Measurements from ENCODE around the gene LRRC25. TPM values are rescaled to one million over a fixed set of nuclear protein-coding genes. Genes with fewer than 3 reads are reported as not detected.
"Not testable (repeated sequence)": the region's sequence is repeated elsewhere in the genome, so short reads cannot be mapped to it uniquely, and the experiment has no call there.

Gene LRRC25
- total and polyA plus RNA-seq, 9 donors, result 1.2 to 2.4 (median 1.5) TPM

- 0% methylated on average over 26 of the region's 53 CpGs for WGBS (ENCODE audit: insufficient coverage)
- no peaks in the 10 kb centered on the region for H3K9me3 ChIP-seq (replicated peaks; ENCODE audit: control insufficient read depth, low read depth, low read length)
- H3K27ac ChIP-seq (ENCODE audit: low read length), result peak overlapping the region; percentile 100
- DNase-seq, result peak; percentile 97
- H3K4me3 ChIP-seq (ENCODE audit: low read length), result peak overlapping the region; percentile 29
- peaks cover 1% of the 10 kb centered on the region for H3K36me3 ChIP-seq (ENCODE audit: control insufficient read depth, insufficient read depth, low read length)
- peaks cover 2% of the 10 kb centered on the region for H3K27me3 ChIP-seq (ENCODE audit: control insufficient read depth, insufficient read depth, low read length)
- H3K4me1 ChIP-seq (ENCODE audit: control insufficient read depth, insufficient read depth, low read length), result peaks cover 75% of the 10 kb centered on the region
These were observed 20.0 kb upstream of the LRRC25 start for GRCh38 chr19:18417250-18418028.

GRCh38 chr19:18416778-18417249, 19.4 kb upstream of the LRRC25 start:
- Histone ChIP-seq H3K9me3 (replicated peaks; ENCODE audit: control insufficient read depth, low read depth, low read length) (no peaks in the 10 kb centered on the region), H3K4me3 (ENCODE audit: low read length) (peak overlapping the region; percentile 29), H3K36me3 (ENCODE audit: control insufficient read depth, insufficient read depth, low read length) (no peaks in the 10 kb centered on the region), H3K27me3 (ENCODE audit: control insufficient read depth, insufficient read depth, low read length) (peaks cover 2% of the 10 kb centered on the region), H3K27ac (ENCODE audit: low read length) (peak overlapping the region; percentile 100), H3K4me1 (ENCODE audit: control insufficient read depth, insufficient read depth, low read length) (peaks cover 70% of the 10 kb centered on the region)
- 0% methylated on average over 42 of the region's 44 CpGs for WGBS (ENCODE audit: insufficient coverage)
- peak; percentile 98 for DNase-seq

GRCh38 chr19:18415178-18415867, 17.9 kb upstream of the LRRC25 start:
- H3K27ac ChIP-seq (ENCODE audit: low read length), result peak overlapping the region; percentile 100
- H3K27me3 ChIP-seq (ENCODE audit: control insufficient read depth, insufficient read depth, low read length), result peaks cover 2% of the 10 kb centered on the region
- 2% methylated on average over 15 of the region's 25 CpGs for WGBS (ENCODE audit: insufficient coverage)
- peak overlapping the region; percentile 34 for H3K4me3 ChIP-seq (ENCODE audit: low read length)
- peaks cover 58% of the 10 kb centered on the region for H3K4me1 ChIP-seq (ENCODE audit: control insufficient read depth, insufficient read depth, low read length)
- no peaks in the 10 kb centered on the region for H3K9me3 ChIP-seq (replicated peaks; ENCODE audit: control insufficient read depth, low read depth, low read length)
- H3K36me3 ChIP-seq (ENCODE audit: control insufficient read depth, insufficient read depth, low read length), result no peaks in the 10 kb centered on the region
- peak; percentile 95 for DNase-seq

GRCh38 chr19:18414504-18415177, 17.2 kb upstream of the LRRC25 start:
- peak overlapping the region; percentile 100 for H3K27ac ChIP-seq (ENCODE audit: low read length)
- peaks cover 2% of the 10 kb centered on the region for H3K27me3 ChIP-seq (ENCODE audit: control insufficient read depth, insufficient read depth, low read length)
- no peaks in the 10 kb centered on the region for H3K9me3 ChIP-seq (replicated peaks; ENCODE audit: control insufficient read depth, low read depth, low read length)
- no peaks in the 10 kb centered on the region for H3K36me3 ChIP-seq (ENCODE audit: control insufficient read depth, insufficient read depth, low read length)
- peak; percentile 69 for DNase-seq
- peak overlapping the region; percentile 34 for H3K4me3 ChIP-seq (ENCODE audit: low read length)
- peaks cover 54% of the 10 kb centered on the region for H3K4me1 ChIP-seq (ENCODE audit: control insufficient read depth, insufficient read depth, low read length)
- WGBS (ENCODE audit: insufficient coverage), result 11% methylated on average over 8 of the region's 11 CpGs

GRCh38 chr19:18412610-18413239, 15.3 kb upstream of the LRRC25 start:
- H3K27ac ChIP-seq (ENCODE audit: low read length), result no peak overlapping the region
- H3K4me1 ChIP-seq (ENCODE audit: control insufficient read depth, insufficient read depth, low read length), result peaks cover 43% of the 10 kb centered on the region
- no peaks in the 10 kb centered on the region for H3K9me3 ChIP-seq (replicated peaks; ENCODE audit: control insufficient read depth, low read depth, low read length)
- H3K36me3 ChIP-seq (ENCODE audit: control insufficient read depth, insufficient read depth, low read length), result no peaks in the 10 kb centered on the region
- peak; percentile 29 for DNase-seq
- no peak overlapping the region for H3K4me3 ChIP-seq (ENCODE audit: low read length)
- peaks cover 2% of the 10 kb centered on the region for H3K27me3 ChIP-seq (ENCODE audit: control insufficient read depth, insufficient read depth, low read length)
- 79% methylated on average over 15 of the region's 16 CpGs for WGBS (ENCODE audit: insufficient coverage)

GRCh38 chr19:18408053-18408476, 10.6 kb upstream of the LRRC25 start:
- H3K27ac ChIP-seq (ENCODE audit: low read length), result no peak overlapping the region
- no peak overlapping the region for H3K4me3 ChIP-seq (ENCODE audit: low read length)
- no peak for DNase-seq
- 28% methylated on average over 10 of the region's 10 CpGs for WGBS (ENCODE audit: insufficient coverage)
- no peaks in the 10 kb centered on the region for H3K27me3 ChIP-seq (ENCODE audit: control insufficient read depth, insufficient read depth, low read length)
- H3K4me1 ChIP-seq (ENCODE audit: control insufficient read depth, insufficient read depth, low read length), result peaks cover 16% of the 10 kb centered on the region
- no peaks in the 10 kb centered on the region for H3K9me3 ChIP-seq (replicated peaks; ENCODE audit: control insufficient read depth, low read depth, low read length)
- no peaks in the 10 kb centered on the region for H3K36me3 ChIP-seq (ENCODE audit: control insufficient read depth, insufficient read depth, low read length)

- no peak overlapping the region for H3K27ac ChIP-seq (ENCODE audit: low read length)
- peaks cover 25% of the 10 kb centered on the region for H3K4me1 ChIP-seq (ENCODE audit: control insufficient read depth, insufficient read depth, low read length)
- no peaks in the 10 kb centered on the region for H3K36me3 ChIP-seq (ENCODE audit: control insufficient read depth, insufficient read depth, low read length)
- H3K9me3 ChIP-seq (replicated peaks; ENCODE audit: control insufficient read depth, low read depth, low read length), result no peaks in the 10 kb centered on the region
- no peak overlapping the region for H3K4me3 ChIP-seq (ENCODE audit: low read length)
- no peaks in the 10 kb centered on the region for H3K27me3 ChIP-seq (ENCODE audit: control insufficient read depth, insufficient read depth, low read length)
- 95% methylated on average over 4 of the region's 9 CpGs for WGBS (ENCODE audit: insufficient coverage)
- DNase-seq, result no peak
These were observed 9.3 kb upstream of the LRRC25 start for GRCh38 chr19:18406749-18407148.

- H3K4me1 ChIP-seq (ENCODE audit: control insufficient read depth, insufficient read depth, low read length), result peaks cover 29% of the 10 kb centered on the region
- not testable (repeated sequence) for H3K9me3 ChIP-seq (replicated peaks; ENCODE audit: control insufficient read depth, low read depth, low read length); H3K27me3 ChIP-seq (ENCODE audit: control insufficient read depth, insufficient read depth, low read length); H3K4me3 ChIP-seq (ENCODE audit: low read length); DNase-seq; H3K27ac ChIP-seq (ENCODE audit: low read length); H3K36me3 ChIP-seq (ENCODE audit: control insufficient read depth, insufficient read depth, low read length)
- WGBS (ENCODE audit: insufficient coverage), result 92% methylated on average over 2 of the region's 11 CpGs
These were observed 8.3 kb upstream of the LRRC25 start for GRCh38 chr19:18405754-18406153.

GRCh38 chr19:18402455-18403248, 5.2 kb upstream of the LRRC25 start:
- 56% methylated on average over 4 of the region's 18 CpGs for WGBS (ENCODE audit: insufficient coverage)
- H3K9me3 ChIP-seq (replicated peaks; ENCODE audit: control insufficient read depth, low read depth, low read length); H3K36me3 ChIP-seq (ENCODE audit: control insufficient read depth, insufficient read depth, low read length); H3K27me3 ChIP-seq (ENCODE audit: control insufficient read depth, insufficient read depth, low read length); H3K4me3 ChIP-seq (ENCODE audit: low read length); DNase-seq: not testable (repeated sequence)
- H3K4me1 ChIP-seq (ENCODE audit: control insufficient read depth, insufficient read depth, low read length), result peaks cover 25% of the 10 kb centered on the region
- H3K27ac ChIP-seq (ENCODE audit: low read length), result peak overlapping the region; percentile 84

Data from muscle of leg (tissue), 11 donors.